Measurements from ENCODE around the gene CDKL5. TPM values are rescaled to one million over a fixed set of nuclear protein-coding genes. Genes with fewer than 3 reads are reported as not detected.

The CDKL5 gene
- total RNA-seq, 1 donor from 2014 or later, result 33.8 TPM

GRCh38 chrX:18607966-18608365 lies 182.6 kb downstream of the CDKL5 start:
- DNase-seq, result no peak
- no peaks in the 10 kb centered on the region for H3K27me3 ChIP-seq
- intact Hi-C loops (cut with DNase I), result no loop called here
- no peak for TF ChIP-seq CTCF (IDR thresholded peaks at IDR 0.05)
- no peak overlapping the region for H3K4me3 ChIP-seq
- ATAC-seq, result no peak
- no peaks in the 10 kb centered on the region for H3K9me3 ChIP-seq
- H3K36me3 ChIP-seq, result peaks cover 16% of the 10 kb centered on the region
- no peaks in the 10 kb centered on the region for H3K4me1 ChIP-seq
- no peak overlapping the region for H3K27ac ChIP-seq

GRCh38 chrX:18613930-18614639 lies 188.7 kb downstream of the CDKL5 start:
- intact Hi-C loops (cut with DNase I), result no loop called here

GRCh38 chrX:18616688-18617406 lies 191.4 kb downstream of the CDKL5 start:
- Histone ChIP-seq H3K36me3 (no peaks in the 10 kb centered on the region), H3K4me3 (no peak overlapping the region), H3K4me1 (no peaks in the 10 kb centered on the region), H3K27me3 (no peaks in the 10 kb centered on the region), H3K27ac (no peak overlapping the region), H3K9me3 (no peaks in the 10 kb centered on the region)
- intact Hi-C loops (cut with DNase I), result no loop called here
- TF ChIP-seq CTCF (IDR thresholded peaks at IDR 0.05), result no peak
- ATAC-seq (no peak), DNase-seq (no peak)

More at GRCh38 chrX:18613930-18614639, 188.7 kb downstream of the CDKL5 start:
- H3K27ac ChIP-seq, result no peak overlapping the region
- peaks cover 11% of the 10 kb centered on the region for H3K36me3 ChIP-seq
- H3K9me3 ChIP-seq, result no peaks in the 10 kb centered on the region
- no peak overlapping the region for H3K4me3 ChIP-seq
- TF ChIP-seq CTCF (IDR thresholded peaks at IDR 0.05), result no peak
- no peaks in the 10 kb centered on the region for H3K27me3 ChIP-seq
- no peaks in the 10 kb centered on the region for H3K4me1 ChIP-seq
- DNase-seq, result no peak
- no peak for ATAC-seq

- Histone ChIP-seq H3K9me3 (no peaks in the 10 kb centered on the region), H3K4me1 (no peaks in the 10 kb centered on the region), H3K36me3 (no peaks in the 10 kb centered on the region), H3K4me3 (no peak overlapping the region), H3K27me3 (no peaks in the 10 kb centered on the region), H3K27ac (no peak overlapping the region)
- DNase-seq (no peak), ATAC-seq (peak; percentile 55)
- intact Hi-C loops (cut with DNase I), result no loop called here
- no peak for TF ChIP-seq CTCF (IDR thresholded peaks at IDR 0.05)
Measured at GRCh38 chrX:18617407-18617750, 192.0 kb downstream of the CDKL5 start.

GRCh38 chrX:18619288-18619687 lies 193.9 kb downstream of the CDKL5 start:
- H3K9me3 ChIP-seq, result no peaks in the 10 kb centered on the region
- H3K27me3 ChIP-seq, result no peaks in the 10 kb centered on the region
- no peak overlapping the region for H3K27ac ChIP-seq
- TF ChIP-seq CTCF (IDR thresholded peaks at IDR 0.05), result no peak
- no peaks in the 10 kb centered on the region for H3K36me3 ChIP-seq
- intact Hi-C loops (cut with DNase I), result no loop called here
- ATAC-seq (no peak), DNase-seq (no peak)
- no peaks in the 10 kb centered on the region for H3K4me1 ChIP-seq
- no peak overlapping the region for H3K4me3 ChIP-seq

Measured in upper lobe of right lung (tissue), 1 donor.